CD14-positive monocyte (primary cell): ENCODE measurements around the gene DNAI1. TPM values are rescaled to one million over a fixed set of nuclear protein-coding genes. Genes with fewer than 3 reads are reported as not detected.

Experiments used
- DNase-seq, 3 donors: peaks; one replicate each; pipeline ENCODE4 v3.0.0-alpha.2; 2011 to 2022
- H2AFZ ChIP-seq: 2 replicates; pipeline ENCODE4 v1.6.0; 2012; ENCODE audit warnings: mild to moderate bottlenecking, low read depth, low read length, inconsistent platforms; ENCODE audit not compliant: insufficient read depth, poor library complexity, severe bottlenecking
- H3K27ac ChIP-seq, 2 donors: 1 replicate in 1 of 2; 2 replicates in 1 of 2; pipeline ENCODE4 v1.5.1; 2012 to 2013; ENCODE audit warnings: low read length in 2 of 2, control low read depth in 1 of 2, inconsistent platforms in 1 of 2, low read depth in 1 of 2, mild to moderate bottlenecking in 1 of 2
- H3K27me3 ChIP-seq, 2 donors: one replicate each; pipeline versions ENCODE4 v1.6.0 to v1.6.1; 2011 to 2013; ENCODE audit warnings: low read length in 2 of 2; ENCODE audit not compliant: control insufficient read depth in 2 of 2, insufficient read depth in 2 of 2
- H3K36me3 ChIP-seq, 2 donors: replicated peaks in 1 of 2; 1 replicate in 1 of 2; 2 replicates in 1 of 2; pipeline versions ENCODE4 v1.5.1 to v1.6.1; 2012 to 2013; ENCODE audit warnings: low read length in 2 of 2, control low read depth in 1 of 2, inconsistent platforms in 1 of 2, mild to moderate bottlenecking in 1 of 2; ENCODE audit not compliant: insufficient read depth in 2 of 2, control insufficient read depth in 1 of 2
- H3K4me1 ChIP-seq, 2 donors: 1 replicate in 1 of 2; 2 replicates in 1 of 2; pipeline versions ENCODE4 v1.5.1 to v1.6.1; 2012 to 2013; ENCODE audit warnings: low read length in 2 of 2, control low read depth in 1 of 2, inconsistent platforms in 1 of 2, mild to moderate bottlenecking in 1 of 2, moderate library complexity in 1 of 2; ENCODE audit not compliant: insufficient read depth in 2 of 2, control insufficient read depth in 1 of 2
- H3K4me2 ChIP-seq: replicated peaks from 2 replicates; pipeline ENCODE3; 2012; ENCODE audit warnings: low read length, moderate library complexity, mild to moderate bottlenecking; ENCODE audit not compliant: poor library complexity, severe bottlenecking; ENCODE audit errors: extremely low read depth
- H3K4me3 ChIP-seq, 3 experiments: fragments of 200-600 bp in 1 of 3; sonication (generic) in 1 of 3; replicated peaks in 1 of 3; 1 replicate in 2 of 3; 2 replicates in 1 of 3; pipeline ENCODE4 v1.5.1; 2011 to 2013; ENCODE audit warnings: low read length in 3 of 3, mild to moderate bottlenecking in 3 of 3, control low read depth in 2 of 3, low read depth in 2 of 3, inconsistent platforms in 1 of 3, moderate library complexity in 1 of 3
- H3K79me2 ChIP-seq: 2 replicates; pipeline ENCODE4 v1.6.0; 2012; ENCODE audit warnings: mild to moderate bottlenecking, control low read depth, inconsistent platforms, low read length, moderate library complexity; ENCODE audit not compliant: insufficient read depth
- H3K9ac ChIP-seq: 2 replicates; pipeline ENCODE4 v1.6.0; 2017; ENCODE audit warnings: low read length, mild to moderate bottlenecking; ENCODE audit not compliant: insufficient read depth, poor library complexity, severe bottlenecking
- H3K9me3 ChIP-seq, 2 donors: replicated peaks in 1 of 2; 1 replicate in 1 of 2; 2 replicates in 1 of 2; pipeline versions ENCODE4 v1.5.1 to v1.6.1; 2012 to 2013; ENCODE audit warnings: low read length in 2 of 2, control low read depth in 1 of 2; ENCODE audit not compliant: control insufficient read depth in 1 of 2, insufficient read depth in 1 of 2
- H4K20me1 ChIP-seq: 2 replicates; pipeline ENCODE4 v1.6.0; 2012; ENCODE audit warnings: mild to moderate bottlenecking, low read length, control low read depth, moderate library complexity; ENCODE audit not compliant: insufficient read depth
- H3K27ac Mint-ChIP-seq, 7 donors: one replicate each; pipeline ENCODE4 v1.8.0; 2020; ENCODE audit warnings: mild to moderate bottlenecking in 7 of 7, mixed read lengths in 7 of 7, moderate library complexity in 6 of 7, inconsistent platforms in 2 of 7
- H3K27me3 Mint-ChIP-seq, 3 donors: one replicate each; pipeline ENCODE4 v1.8.0; 2021 to 2022; ENCODE audit warnings: low read depth in 3 of 3, mild to moderate bottlenecking in 3 of 3, mixed read lengths in 3 of 3, moderate library complexity in 3 of 3, inconsistent platforms in 1 of 3
- H3K36me3 Mint-ChIP-seq, 2 donors: one replicate each; pipeline ENCODE4 v1.8.0; 2020; ENCODE audit warnings: mixed read lengths in 2 of 2, inconsistent platforms in 1 of 2, mild to moderate bottlenecking in 1 of 2
- H3K4me1 Mint-ChIP-seq: one replicate; pipeline ENCODE4 v1.8.0; 2020; ENCODE audit warnings: mild to moderate bottlenecking, mixed read lengths
- H3K4me3 Mint-ChIP-seq, 2 donors: one replicate each; pipeline ENCODE4 v1.8.0; 2020; ENCODE audit warnings: mild to moderate bottlenecking in 2 of 2, mixed read lengths in 2 of 2, moderate library complexity in 1 of 2
- H3K9me3 Mint-ChIP-seq, 7 donors: one replicate each; pipeline ENCODE4 v1.8.0; 2020 to 2022; ENCODE audit warnings: mixed read lengths in 7 of 7, mild to moderate bottlenecking in 6 of 7, moderate library complexity in 6 of 7, inconsistent platforms in 2 of 7
- WGBS: methylation state at CpG from one replicate; pipeline ENCODE4 v1.1.5; 2013; ENCODE audit warnings: missing lambda C conversion rate; ENCODE audit not compliant: insufficient coverage; 5-methylcytosine and 5-hydroxymethylcytosine counted together
- intact Hi-C, 2 donors: fragments of 100-400 bp; cut with micrococcal nuclease; formaldehyde crosslinking; loops; one replicate each; pipeline versions ENCODE4 v1.15.0 to v1.15.1; 2023
- polyA plus RNA-seq, 3 donors: library from polyadenylated mRNA; depleted of rRNA in 1 of 3; unstranded in 2 of 3; stranded (reverse) in 1 of 3; fragments of 300-500 nt in 2 of 3; fragments of >200 nt in 1 of 3; fragmentation: Illumina TruSeq in 2 of 3; gene quantifications; 1 replicate in 2 of 3; 2 replicates in 1 of 3; pipeline ENCODE4 v1.2.3, GENCODE V29; 2012 to 2021
- TF ChIP-seq, protein P1 (sequence below): fragments of 200-600 bp; IDR thresholded peaks from one replicate; pipeline ENCODE4 v1.8.0; 2022; ENCODE audit warnings: antibody characterized with exemption, mild to moderate bottlenecking

Gene DNAI1
- polyA plus RNA-seq, 3 donors = not detected

DNA sequence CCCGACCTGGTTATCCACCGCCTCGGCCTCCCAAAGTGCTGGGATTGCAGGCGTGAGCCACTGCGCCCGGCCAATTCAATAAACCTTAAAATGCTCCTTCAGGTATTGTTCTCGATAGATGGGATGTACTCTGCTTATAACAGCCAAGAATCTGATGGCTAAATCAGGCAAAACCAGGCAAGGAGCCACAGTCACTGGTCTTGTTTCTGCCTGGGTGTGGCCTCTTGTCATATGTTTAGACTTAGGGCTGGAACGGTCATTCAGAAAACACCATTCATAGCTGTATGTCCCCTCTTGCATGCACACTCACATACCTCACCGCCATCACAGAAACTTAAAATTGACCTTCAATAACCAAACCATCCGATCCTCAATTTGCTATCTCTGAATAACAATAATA, 8.0 kb upstream of the DNAI1 start:
- Mint-ChIP-seq H3K27ac (no peak overlapping the region), H3K36me3 (peaks cover 0 to 3% of the 10 kb centered on the region in 2 donors), H3K27me3 (no peaks in the 10 kb centered on the region), H3K9me3 (no peaks in the 10 kb centered on the region), H3K4me1 (no peaks in the 10 kb centered on the region), H3K4me3 (no peak overlapping the region)
- 96% methylated on average over 10 of the region's 10 CpGs for WGBS
- H4K20me1 ChIP-seq = peaks cover 67% of the 10 kb centered on the region
- H3K4me3 ChIP-seq = no peak overlapping the region
- H3K4me1 ChIP-seq = no peaks in the 10 kb centered on the region
- no peaks in the 10 kb centered on the region for H3K9me3 ChIP-seq
- no peak overlapping the region for H2AFZ ChIP-seq
- no peak for DNase-seq
- no peak overlapping the region for H3K27ac ChIP-seq
- H3K4me2 ChIP-seq = no peak overlapping the region
- peaks cover 4% of the 10 kb centered on the region for H3K79me2 ChIP-seq
- H3K36me3 ChIP-seq = no peaks in the 10 kb centered on the region
- no peak overlapping the region for H3K9ac ChIP-seq
- intact Hi-C loops = loop anchor here in 1 of 2 donors (10.0 kb wide), 1 partner anchor 164 kb away; the partner anchor contains the start of gene RPP25L
- no peaks in the 10 kb centered on the region for H3K27me3 ChIP-seq
- TF ChIP-seq, protein P1, sequence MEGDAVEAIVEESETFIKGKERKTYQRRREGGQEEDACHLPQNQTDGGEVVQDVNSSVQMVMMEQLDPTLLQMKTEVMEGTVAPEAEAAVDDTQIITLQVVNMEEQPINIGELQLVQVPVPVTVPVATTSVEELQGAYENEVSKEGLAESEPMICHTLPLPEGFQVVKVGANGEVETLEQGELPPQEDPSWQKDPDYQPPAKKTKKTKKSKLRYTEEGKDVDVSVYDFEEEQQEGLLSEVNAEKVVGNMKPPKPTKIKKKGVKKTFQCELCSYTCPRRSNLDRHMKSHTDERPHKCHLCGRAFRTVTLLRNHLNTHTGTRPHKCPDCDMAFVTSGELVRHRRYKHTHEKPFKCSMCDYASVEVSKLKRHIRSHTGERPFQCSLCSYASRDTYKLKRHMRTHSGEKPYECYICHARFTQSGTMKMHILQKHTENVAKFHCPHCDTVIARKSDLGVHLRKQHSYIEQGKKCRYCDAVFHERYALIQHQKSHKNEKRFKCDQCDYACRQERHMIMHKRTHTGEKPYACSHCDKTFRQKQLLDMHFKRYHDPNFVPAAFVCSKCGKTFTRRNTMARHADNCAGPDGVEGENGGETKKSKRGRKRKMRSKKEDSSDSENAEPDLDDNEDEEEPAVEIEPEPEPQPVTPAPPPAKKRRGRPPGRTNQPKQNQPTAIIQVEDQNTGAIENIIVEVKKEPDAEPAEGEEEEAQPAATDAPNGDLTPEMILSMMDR = no peak

DNA sequence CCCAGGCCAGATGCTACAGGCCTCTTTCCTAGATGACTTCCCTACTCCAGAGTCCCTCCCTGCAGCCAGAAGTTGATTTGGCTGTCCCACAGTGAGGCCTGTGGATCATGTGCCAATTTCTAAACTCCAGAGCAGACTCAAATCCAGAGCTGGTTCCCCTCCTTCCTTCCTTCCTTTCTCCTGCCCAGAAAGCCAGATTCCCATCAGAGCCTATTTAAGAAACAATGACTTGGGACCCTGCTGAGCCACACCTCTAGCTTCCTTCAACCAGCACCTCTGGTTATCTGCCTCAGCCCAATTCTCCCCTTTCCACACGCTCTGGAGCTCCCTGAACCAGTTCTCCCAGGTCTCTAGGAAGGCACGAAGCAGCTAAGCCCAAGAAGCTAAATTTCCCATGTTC, 7.5 kb upstream of the DNAI1 start:
- intact Hi-C loops = loop anchor here in 1 of 2 donors (10.0 kb wide), 1 partner anchor 164 kb away; the partner anchor contains the start of gene RPP25L
- WGBS = 86% methylated on average over 2 of the region's 2 CpGs

More for the DNA sequence above, 7.5 kb upstream of the DNAI1 start:
- DNase-seq = no peak
- Histone ChIP-seq H3K27ac (no peak overlapping the region), H3K36me3 (no peaks in the 10 kb centered on the region), H3K9me3 (no peaks in the 10 kb centered on the region), H3K27me3 (no peaks in the 10 kb centered on the region), H3K4me2 (no peak overlapping the region), H3K4me1 (peaks cover 4 to 5% of the 10 kb centered on the region in 2 donors), H3K79me2 (peaks cover 5% of the 10 kb centered on the region), H2AFZ (no peak overlapping the region), H4K20me1 (peaks cover 71% of the 10 kb centered on the region), H3K9ac (no peak overlapping the region), H3K4me3 (no peak overlapping the region)
- Mint-ChIP-seq H3K4me3 (no peak overlapping the region), H3K4me1 (peaks cover 4% of the 10 kb centered on the region), H3K9me3 (no peaks in the 10 kb centered on the region), H3K27ac (no peak overlapping the region), H3K36me3 (peaks cover 0 to 3% of the 10 kb centered on the region in 2 donors), H3K27me3 (no peaks in the 10 kb centered on the region)
- TF ChIP-seq, protein P1 = no peak
